GM15510 (cell line): ENCODE data around the gene CLCA2.

Experiments used
- POLR2A ChIP-seq: IDR thresholded peaks from 3 replicates; pipeline ENCODE4 v1.6.1; 2011; ENCODE audit warnings: borderline replicate concordance; ENCODE audit not compliant: insufficient read length; ENCODE audit errors: extremely low read depth

The CLCA2 gene

GRCh38 chr1:86423873-86424272 lies at the start of gene CLCA2:
Gene CLCA2, plus strand, starts transcription at chr1:86424171. Its CDS starts 77 bp downstream, at chr1:86424248.
- TF ChIP-seq POLR2A: no peak

GRCh38 chr1:86375688-86376087 lies 48.3 kb upstream of the CLCA2 start:
- TF ChIP-seq POLR2A: no peak

- no peak for TF ChIP-seq POLR2A
Measured at GRCh38 chr1:86377341-86377740, 46.6 kb upstream of the CLCA2 start.

GRCh38 chr1:86378813-86379212 lies 45.2 kb upstream of the CLCA2 start:
- no peak for TF ChIP-seq POLR2A

GRCh38 chr1:86380257-86380861 lies 43.6 kb upstream of the CLCA2 start:
- no peak for TF ChIP-seq POLR2A

GRCh38 chr1:86381223-86381622 lies 42.7 kb upstream of the CLCA2 start:
- no peak for TF ChIP-seq POLR2A

- no peak for TF ChIP-seq POLR2A
Measured at GRCh38 chr1:86382878-86383277, 41.1 kb upstream of the CLCA2 start.

GRCh38 chr1:86387916-86388627 lies 35.9 kb upstream of the CLCA2 start:
- no peak for TF ChIP-seq POLR2A

GRCh38 chr1:86388777-86389176 lies 35.2 kb upstream of the CLCA2 start:
- TF ChIP-seq POLR2A: no peak

- TF ChIP-seq POLR2A: no peak
Measured at GRCh38 chr1:86389307-86389706, 34.7 kb upstream of the CLCA2 start.

- no peak for TF ChIP-seq POLR2A
Measured at GRCh38 chr1:86394416-86394815, 29.6 kb upstream of the CLCA2 start.

GRCh38 chr1:86395751-86396497 lies 28.0 kb upstream of the CLCA2 start, which contains the start of gene ODF2L:
Gene ODF2L, minus strand, starts transcription at chr1:86396323. Its CDS starts 9,296 bp downstream, at chr1:86387027.
- peak; percentile 39 for TF ChIP-seq POLR2A

GRCh38 chr1:86396498-86396890 lies 27.5 kb upstream of the CLCA2 start:
- no peak for TF ChIP-seq POLR2A

- TF ChIP-seq POLR2A: no peak
Measured at GRCh38 chr1:86409416-86410021, 14.5 kb upstream of the CLCA2 start.

GRCh38 chr1:86410879-86411278 lies 13.1 kb upstream of the CLCA2 start:
- no peak for TF ChIP-seq POLR2A
